Measurements from ENCODE around the gene EMP3.
"Not testable (repeated sequence)": the region's sequence is repeated elsewhere in the genome, so short reads cannot be mapped to it uniquely, and the experiment has no call there.

EMP3 gene, protein sequence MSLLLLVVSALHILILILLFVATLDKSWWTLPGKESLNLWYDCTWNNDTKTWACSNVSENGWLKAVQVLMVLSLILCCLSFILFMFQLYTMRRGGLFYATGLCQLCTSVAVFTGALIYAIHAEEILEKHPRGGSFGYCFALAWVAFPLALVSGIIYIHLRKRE

GRCh38 chr19:48325265-48325910 lies at the start of gene EMP3:
EMP3 (plus strand) TSS chr19:48325552; CDS start chr19:48326845, 1,293 bp downstream.
- peak; percentile 58 for DNase-seq (ENCODE audit: low spot score)

GRCh38 chr19:48279747-48280146 lies 45.6 kb upstream of the EMP3 start:
- DNase-seq (ENCODE audit: low spot score) (no peak), FAIRE-seq (no peak)

More at GRCh38 chr19:48325265-48325910, at the start of gene EMP3:
- FAIRE-seq, result no peak

- DNase-seq (ENCODE audit: low spot score) (no peak), FAIRE-seq (no peak)
These were observed 41.4 kb upstream of the EMP3 start for GRCh38 chr19:48283908-48284307.

GRCh38 chr19:48284896-48285295 lies 40.5 kb upstream of the EMP3 start:
- FAIRE-seq, result no peak
- no peak for DNase-seq (ENCODE audit: low spot score)

- no peak for FAIRE-seq
- no peak for DNase-seq (ENCODE audit: low spot score)
These were observed 37.6 kb upstream of the EMP3 start for GRCh38 chr19:48287748-48288147.

DNA sequence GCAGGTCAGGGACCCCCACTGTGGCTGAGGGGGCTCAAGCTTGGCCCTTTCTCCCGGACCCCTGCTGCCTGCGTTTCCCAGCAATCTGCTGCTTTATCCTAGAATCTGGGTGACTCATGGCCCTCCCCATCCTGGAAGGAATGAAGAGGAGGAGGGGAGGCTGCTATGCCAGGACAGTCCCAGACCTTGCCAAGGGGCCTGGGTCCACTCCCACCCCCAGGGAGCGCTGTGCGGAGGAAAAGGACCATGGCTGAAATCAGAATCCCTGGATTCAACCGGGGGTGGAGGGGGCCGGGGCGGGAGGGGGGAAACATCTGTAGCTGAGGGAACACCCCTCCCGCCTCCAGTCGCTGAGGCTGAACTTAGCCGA lies 35.0 kb upstream of the EMP3 start:
- DNase-seq (ENCODE audit: low spot score) (peak; percentile 11), FAIRE-seq (no peak)

DNA sequence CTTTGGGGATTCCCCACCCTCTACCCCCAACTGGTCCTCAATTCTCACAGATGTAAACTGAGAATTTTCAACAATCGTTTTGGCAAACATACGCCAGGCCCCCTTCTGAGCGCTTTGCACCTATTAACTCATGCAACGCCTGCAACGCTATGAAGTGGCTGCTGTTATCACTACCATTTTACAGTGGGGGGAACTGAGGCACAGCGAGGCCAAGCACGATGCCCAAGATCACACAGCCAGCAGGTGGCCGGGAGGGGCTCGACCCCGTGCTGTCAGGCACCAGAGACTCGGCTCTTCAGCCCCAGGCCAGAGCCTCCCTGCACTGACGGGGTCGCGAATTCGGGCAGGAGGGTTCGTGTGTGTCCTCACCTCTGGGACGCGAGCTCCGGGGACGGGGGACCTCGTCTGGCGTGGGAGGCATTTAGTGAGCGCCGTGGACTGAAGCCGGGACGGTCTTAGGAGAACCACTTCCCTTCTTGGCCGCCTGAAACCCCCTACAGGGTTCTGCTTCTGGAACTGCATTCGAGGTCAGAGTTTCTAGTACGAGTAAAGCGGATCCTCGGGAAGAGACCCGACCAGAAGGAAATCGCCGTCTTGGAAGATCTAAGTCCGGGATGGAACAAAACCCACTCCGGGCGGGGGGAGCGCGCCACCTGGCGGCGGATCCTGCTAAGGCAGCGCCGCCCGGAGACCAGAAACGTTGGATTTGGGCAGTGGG lies 34.4 kb upstream of the EMP3 start:
- DNase-seq (ENCODE audit: low spot score) (peak; percentile 38), FAIRE-seq (no peak)

- not testable (repeated sequence) for FAIRE-seq; DNase-seq (ENCODE audit: low spot score)
These were observed 33.9 kb upstream of the EMP3 start for GRCh38 chr19:48291489-48291815.

DNA sequence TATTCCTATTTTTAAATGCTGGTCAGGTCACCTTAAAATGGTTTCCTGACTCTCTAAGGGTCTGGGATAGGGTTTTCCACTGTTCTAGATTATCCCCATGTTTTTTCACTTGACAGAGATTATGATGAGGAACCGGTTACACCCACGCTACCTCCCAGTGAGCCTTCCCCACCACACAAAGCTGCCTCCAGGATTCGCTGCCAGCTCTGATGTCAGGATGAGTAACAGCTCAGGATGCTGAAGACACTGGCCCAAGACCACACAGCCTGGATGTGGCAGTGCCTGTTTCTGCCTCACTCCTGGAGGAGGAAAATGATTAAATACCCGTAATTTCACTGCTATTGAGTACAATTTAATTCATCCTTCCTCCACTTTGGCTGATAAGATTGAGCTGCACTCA lies 32.6 kb upstream of the EMP3 start:
- DNase-seq (ENCODE audit: low spot score), result peak; percentile 64
- FAIRE-seq, result peak; percentile 71

DNA sequence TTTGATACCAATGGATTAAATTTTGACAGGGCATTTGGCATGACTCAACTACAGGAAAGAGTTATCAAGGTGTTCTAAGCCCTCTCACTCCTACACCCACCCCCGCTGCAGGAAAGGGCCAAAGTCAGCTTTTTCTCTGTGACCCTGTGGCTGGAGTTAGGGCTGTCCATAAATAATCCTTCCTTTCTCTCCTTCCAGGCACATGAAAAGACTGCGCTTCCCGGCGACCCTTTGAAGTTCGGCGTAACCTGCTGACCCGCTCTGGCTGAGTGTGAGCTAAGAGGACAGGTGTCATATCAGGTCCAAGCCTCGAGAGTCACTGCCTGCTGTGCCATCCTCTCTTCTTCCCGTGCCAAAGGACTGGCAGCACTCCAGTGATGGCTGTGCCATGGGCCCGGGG lies 29.9 kb upstream of the EMP3 start:
- no peak for FAIRE-seq

DNA sequence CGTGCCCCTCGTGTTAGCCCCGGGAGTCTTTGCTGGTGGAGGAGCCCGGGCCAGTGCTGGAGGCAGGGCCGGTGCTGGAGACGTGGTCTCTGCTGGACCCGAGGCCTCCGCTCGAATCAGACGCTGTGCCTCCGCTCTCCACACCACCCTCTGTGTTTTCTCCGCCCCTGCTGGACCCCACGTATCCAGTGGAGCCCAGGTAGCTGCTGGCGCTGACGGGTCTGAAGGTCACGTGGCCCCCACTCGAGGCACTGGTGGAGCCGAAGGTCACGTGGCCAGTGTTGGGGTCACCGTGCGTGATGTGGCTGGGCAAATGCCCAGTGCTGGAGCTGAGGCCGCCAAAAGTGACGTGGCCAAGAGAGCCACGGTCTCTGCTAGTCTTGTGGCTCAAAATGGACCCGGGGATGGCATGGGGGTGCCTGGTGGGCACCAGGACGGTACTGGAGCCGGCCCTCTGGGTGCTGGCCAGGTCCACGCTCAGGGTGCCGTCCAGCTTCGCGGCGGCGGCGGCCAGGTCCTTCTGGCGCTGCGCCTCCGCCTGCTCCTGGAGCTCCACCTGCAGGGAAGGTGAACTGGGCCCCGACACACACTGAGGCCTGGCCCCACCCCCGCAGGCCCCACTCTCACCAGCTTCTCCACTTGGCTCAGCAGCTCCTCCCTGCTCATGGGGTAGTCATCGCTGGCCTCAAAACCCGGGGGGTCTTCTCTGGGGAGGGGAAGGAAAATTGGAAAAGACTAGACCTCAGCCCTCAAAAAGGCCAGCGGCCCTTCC lies 28.2 kb upstream of the EMP3 start:
- DNase-seq (ENCODE audit: low spot score) (no peak), FAIRE-seq (no peak)

More for the DNA sequence above, 29.9 kb upstream of the EMP3 start:
- no peak for DNase-seq (ENCODE audit: low spot score)

GRCh38 chr19:48297975-48298374 lies 27.4 kb upstream of the EMP3 start:
- DNase-seq (ENCODE audit: low spot score), result no peak
- FAIRE-seq, result no peak

- FAIRE-seq (no peak), DNase-seq (ENCODE audit: low spot score) (no peak)
These were observed 23.3 kb upstream of the EMP3 start for GRCh38 chr19:48301886-48302599.

DNA sequence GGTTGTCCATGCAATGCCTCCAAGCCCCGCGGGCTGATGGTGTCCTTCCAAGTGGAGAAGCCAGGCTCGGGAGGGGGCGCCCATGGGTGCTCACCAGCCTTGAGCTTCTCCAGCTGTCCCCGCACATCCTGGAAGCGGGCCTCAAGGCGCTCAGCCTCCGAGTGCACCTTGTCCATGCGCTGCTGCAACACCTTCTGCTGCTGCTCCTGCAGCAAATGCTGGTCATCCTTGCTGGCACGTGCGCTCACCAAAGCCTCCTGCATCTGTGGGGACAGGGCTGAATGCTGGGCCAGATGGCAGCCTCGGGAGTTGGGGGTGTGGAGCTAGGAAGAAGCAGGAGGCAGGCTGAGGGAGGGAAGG lies 22.8 kb upstream of the EMP3 start:
- DNase-seq (ENCODE audit: low spot score) (no peak), FAIRE-seq (no peak)

DNA sequence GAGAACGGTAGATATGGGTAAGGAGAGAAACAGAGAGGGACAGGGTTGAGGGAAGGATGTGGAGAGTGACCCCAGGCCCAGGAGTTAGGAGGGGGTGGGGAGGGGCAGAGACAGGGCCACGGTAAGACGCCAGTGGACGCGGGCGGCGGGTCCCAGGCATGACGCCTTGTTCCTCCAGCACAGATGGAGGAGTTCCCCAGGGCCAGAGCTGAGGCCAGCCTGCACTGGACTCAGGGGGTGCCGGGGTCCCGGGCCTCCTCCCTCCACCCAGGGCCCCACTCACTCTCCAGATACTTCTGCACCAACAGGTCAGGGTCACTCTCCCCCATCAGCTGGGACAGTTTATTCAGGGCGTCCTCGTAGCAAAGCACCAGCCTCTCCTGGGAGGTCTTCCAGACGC lies 22.0 kb upstream of the EMP3 start:
- DNase-seq (ENCODE audit: low spot score) (no peak), FAIRE-seq (no peak)

- DNase-seq (ENCODE audit: low spot score), result no peak
- no peak for FAIRE-seq
These were observed 21.5 kb upstream of the EMP3 start for GRCh38 chr19:48303866-48304265.

GRCh38 chr19:48308631-48309586 lies 16.4 kb upstream of the EMP3 start:
- FAIRE-seq (no peak), DNase-seq (ENCODE audit: low spot score) (no peak)

GRCh38 chr19:48309731-48310130 lies 15.6 kb upstream of the EMP3 start:
- not testable (repeated sequence) for FAIRE-seq; DNase-seq (ENCODE audit: low spot score)

DNA sequence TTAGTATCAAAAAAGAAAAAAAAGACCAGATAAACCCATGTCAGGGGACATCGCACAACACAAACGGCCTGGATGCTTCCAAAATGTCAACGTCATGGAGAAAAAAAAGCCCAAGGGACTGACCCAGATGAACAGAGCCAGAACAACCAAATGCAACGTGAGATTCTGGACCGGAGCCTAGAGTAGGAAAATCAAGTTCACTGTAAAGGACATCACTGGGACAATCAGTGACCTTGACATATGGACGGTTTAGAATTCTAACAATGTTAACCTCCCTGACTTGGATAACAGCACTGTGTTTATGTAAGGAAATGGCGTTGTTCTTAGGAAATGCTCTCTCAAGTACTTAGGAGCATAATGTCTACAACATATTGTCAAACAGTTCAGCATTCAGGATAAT lies 15.1 kb upstream of the EMP3 start:
- no peak for DNase-seq (ENCODE audit: low spot score)
- no peak for FAIRE-seq

DNA sequence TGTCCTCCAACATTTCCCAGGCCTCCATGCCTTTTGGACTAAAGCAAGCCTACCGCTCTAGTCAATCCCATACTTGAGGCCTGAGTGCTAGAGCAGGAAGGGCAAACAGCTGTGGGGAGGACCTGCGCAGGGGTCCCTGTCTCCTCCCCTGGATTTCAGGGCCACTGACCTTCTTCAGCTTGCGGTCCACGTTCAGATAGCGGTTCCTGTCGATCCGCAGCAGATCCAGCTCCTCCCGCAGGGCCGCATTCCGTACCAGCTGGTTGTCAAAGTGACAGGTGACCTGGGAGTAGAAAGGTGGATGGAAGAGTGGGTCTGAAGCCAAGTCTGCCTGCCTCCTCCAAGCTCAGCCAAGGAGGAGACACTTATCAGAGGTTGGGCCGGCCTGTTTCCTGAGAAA lies 14.0 kb upstream of the EMP3 start:
- FAIRE-seq (no peak), DNase-seq (ENCODE audit: low spot score) (no peak)

All from RCC 7860 (cell line).